Body of pancreas (tissue), 4 donors: ENCODE results near the gene C16orf78. TPM values are rescaled to one million over a fixed set of nuclear protein-coding genes. Genes with fewer than 3 reads are reported as not detected.
A peak's percentile ranks its signal among the peaks of the same experiment; 100 is the strongest.

Experiments
- ATAC-seq: fragments of 150-250 bp; one replicate; pipeline ENCODE4 v1.9.1; 2016
- DNase-seq, 4 donors: peaks; one replicate each; pipeline ENCODE4 v3.0.0-alpha.2; 2019
- H3K27ac ChIP-seq, 4 donors: fragments of 200-600 bp; sonication (generic); 1 replicate in 3 of 4; 2 replicates in 1 of 4; pipeline versions ENCODE4 v1.5.1 to v1.6.1; 2016 to 2019; ENCODE audit warnings: mild to moderate bottlenecking in 1 of 4, mixed read lengths in 1 of 4, moderate library complexity in 1 of 4
- H3K27me3 ChIP-seq, 2 donors: fragments of 200-600 bp; sonication (generic); one replicate each; pipeline ENCODE4 v1.6.0; 2016; ENCODE audit warnings: mild to moderate bottlenecking in 1 of 2
- H3K36me3 ChIP-seq, 2 donors: fragments of 200-600 bp; sonication (generic); replicated peaks in 1 of 2; 2 replicates each; pipeline ENCODE4 v1.5.1; 2016; ENCODE audit warnings: low read depth in 2 of 2; ENCODE audit not compliant: insufficient read depth in 1 of 2
- H3K4me1 ChIP-seq: fragments of 200-600 bp; sonication (generic); one replicate; pipeline ENCODE4 v1.6.0; 2016
- H3K4me3 ChIP-seq, 2 donors: fragments of 200-600 bp; sonication (generic); 1 replicate in 1 of 2; 2 replicates in 1 of 2; pipeline ENCODE4 v1.5.1; 2016 to 2019
- H3K9me3 ChIP-seq, 3 donors: fragments of 200-600 bp; sonication (generic); 1 replicate in 2 of 3; 2 replicates in 1 of 3; pipeline ENCODE4 v1.5.1; 2016
- CTCF ChIP-seq, 7 experiments: fragments of 450-650 bp in 4 of 7; fragments of 200-600 bp in 3 of 7; sonication (generic) in 3 of 7; IDR thresholded peaks; one replicate each; pipeline ENCODE4 v1.5.1; 2016 to 2019; ENCODE audit warnings: antibody characterized with exemption in 7 of 7
- POLR2A ChIP-seq, 3 donors: fragments of 450-650 bp; IDR thresholded peaks; one replicate each; pipeline ENCODE4 v1.6.1; 2016; ENCODE audit warnings: antibody characterized with exemption in 3 of 3, mild to moderate bottlenecking in 2 of 3
- WGBS, 2 donors: methylation state at CpG; one replicate each; pipeline ENCODE4 v1.1.5; 2017; 5-methylcytosine and 5-hydroxymethylcytosine counted together
- intact Hi-C: fragments of 100-400 bp; cut with DNase I; formaldehyde crosslinking; loops from one replicate; pipeline ENCODE4 v1.15.1; 2023
- total RNA-seq, 2 donors: library from RNA; depleted of rRNA; stranded (reverse); fragments of >200 nt; gene quantifications; one replicate each; pipeline ENCODE4 v1.1.0, GENCODE V29; 2016

Gene C16orf78
- total RNA-seq, 2 donors from 2014 or later: not detected

- Histone ChIP-seq H3K27me3 (no peaks in the 10 kb centered on the region), H3K4me1 (no peaks in the 10 kb centered on the region), H3K9me3 (no peaks in the 10 kb centered on the region), H3K27ac (no peak overlapping the region), H3K4me3 (no peak overlapping the region), H3K36me3 (no peaks in the 10 kb centered on the region)
- ATAC-seq (no peak), DNase-seq (peak in 1 of 4 donors; percentile 12)
- intact Hi-C loops: no loop called here
- WGBS, 2 donors: 30 to 43% methylated on average over 3 to 4 of the region's 4 CpGs
- no peak for TF ChIP-seq POLR2A (IDR thresholded peaks at IDR 0.05)
- peak in 1 of 7 experiments; percentile 24 for TF ChIP-seq CTCF (IDR thresholded peaks at IDR 0.05)
Measured at GRCh38 chr16:49352892-49353291, 20.7 kb upstream of the C16orf78 start.

- intact Hi-C loops: no loop called here
- H3K4me3 ChIP-seq: no peak overlapping the region
Measured at GRCh38 chr16:49353680-49354079, 19.9 kb upstream of the C16orf78 start.

GRCh38 chr16:49354101-49354500, 19.5 kb upstream of the C16orf78 start:
- no peak for DNase-seq
- Histone ChIP-seq H3K27ac (no peak overlapping the region), H3K4me3 (no peak overlapping the region), H3K27me3 (no peaks in the 10 kb centered on the region), H3K36me3 (no peaks in the 10 kb centered on the region), H3K4me1 (no peaks in the 10 kb centered on the region), H3K9me3 (no peaks in the 10 kb centered on the region)
- intact Hi-C loops: no loop called here
- ATAC-seq: no peak
- 69% methylated on average over 6 of the region's 6 CpGs for WGBS, 2 donors
- TF ChIP-seq POLR2A (IDR thresholded peaks at IDR 0.05) (no peak), CTCF (IDR thresholded peaks at IDR 0.05) (no peak)

More at GRCh38 chr16:49353680-49354079, 19.9 kb upstream of the C16orf78 start:
- ATAC-seq: no peak
- WGBS, 2 donors: 48% methylated on average over 5 of the region's 5 CpGs
- no peaks in the 10 kb centered on the region for H3K36me3 ChIP-seq
- TF ChIP-seq CTCF (IDR thresholded peaks at IDR 0.05) (no peak), POLR2A (IDR thresholded peaks at IDR 0.05) (no peak)
- H3K9me3 ChIP-seq: no peaks in the 10 kb centered on the region
- H3K27ac ChIP-seq: no peak overlapping the region
- H3K4me1 ChIP-seq: no peaks in the 10 kb centered on the region
- no peaks in the 10 kb centered on the region for H3K27me3 ChIP-seq
- peak in 1 of 4 donors; percentile 5 for DNase-seq

GRCh38 chr16:49354991-49355390, 18.6 kb upstream of the C16orf78 start:
- ATAC-seq: no peak
- intact Hi-C loops: no loop called here
- no peaks in the 10 kb centered on the region for H3K27me3 ChIP-seq

More at GRCh38 chr16:49354991-49355390, 18.6 kb upstream of the C16orf78 start:
- Histone ChIP-seq H3K27ac (no peak overlapping the region), H3K4me1 (no peaks in the 10 kb centered on the region), H3K4me3 (no peak overlapping the region), H3K36me3 (no peaks in the 10 kb centered on the region), H3K9me3 (no peaks in the 10 kb centered on the region)
- 45% methylated on average over 6 of the region's 6 CpGs; no CpG with 5 or more reads in 1 of the 2 donors for WGBS, 2 donors
- TF ChIP-seq POLR2A (IDR thresholded peaks at IDR 0.05) (no peak), CTCF (IDR thresholded peaks at IDR 0.05) (no peak)
- DNase-seq: no peak
